ENCODE results near the gene QRFP.

- TF ChIP-seq POLR2AphosphoS5 (IDR thresholded peaks at IDR 0.05; ENCODE audit: low read depth, low read length) (no peak), POLR2A (IDR thresholded peaks at IDR 0.05; ENCODE audit: low read depth, low read length) (no peak)
These were observed 5.5 kb downstream of the QRFP start for GRCh38 chr9:130890870-130891687.

Data from GM12891 (cell line).